Liver (tissue), 9 donors: ENCODE measurements around the gene LYPD8. TPM values are rescaled to one million over a fixed set of nuclear protein-coding genes. Genes with fewer than 3 reads are reported as not detected.

Experiments
- DNase-seq: peaks from one replicate; pipeline ENCODE4 v3.0.0-alpha.2; 2017; ENCODE audit warnings: low spot score
- H3K27ac ChIP-seq, 2 donors: one replicate each; pipeline ENCODE4 v1.7.0; 2013; ENCODE audit warnings: inconsistent platforms in 2 of 2, low read length in 2 of 2, control low read depth in 1 of 2, low read depth in 1 of 2, mild to moderate bottlenecking in 1 of 2
- H3K27me3 ChIP-seq, 4 donors: one replicate each; pipeline versions ENCODE4 v1.6.1 to v1.7.0; 2013; ENCODE audit warnings: low read length in 3 of 4, inconsistent platforms in 1 of 4, mild to moderate bottlenecking in 1 of 4, moderate library complexity in 1 of 4; ENCODE audit not compliant: control insufficient read depth in 4 of 4, insufficient read depth in 4 of 4
- H3K36me3 ChIP-seq, 4 donors: one replicate each; pipeline versions ENCODE4 v1.6.1 to v1.7.0; 2013; ENCODE audit warnings: low read length in 3 of 4, mild to moderate bottlenecking in 3 of 4, low read depth in 1 of 4, moderate library complexity in 1 of 4; ENCODE audit not compliant: control insufficient read depth in 4 of 4, insufficient read depth in 3 of 4
- H3K4me1 ChIP-seq, 4 donors: one replicate each; pipeline versions ENCODE4 v1.6.1 to v1.7.0; 2013; ENCODE audit warnings: low read length in 3 of 4, mild to moderate bottlenecking in 3 of 4, moderate library complexity in 1 of 4; ENCODE audit not compliant: control insufficient read depth in 4 of 4, insufficient read depth in 4 of 4
- H3K4me3 ChIP-seq, 3 donors: one replicate each; pipeline versions ENCODE4 v1.6.1 to v1.7.0; 2013; ENCODE audit warnings: low read length in 3 of 3, control low read depth in 1 of 3, low read depth in 1 of 3, mild to moderate bottlenecking in 1 of 3
- H3K9ac ChIP-seq, 2 donors: one replicate each; pipeline ENCODE4 v1.7.0; 2013; ENCODE audit warnings: low read length in 2 of 2, mild to moderate bottlenecking in 2 of 2, moderate library complexity in 2 of 2, control low read depth in 1 of 2, low read depth in 1 of 2
- H3K9me3 ChIP-seq, 4 donors: one replicate each; pipeline versions ENCODE4 v1.6.1 to v1.7.0; 2013; ENCODE audit warnings: low read length in 3 of 4; ENCODE audit not compliant: control insufficient read depth in 4 of 4
- ATF3 ChIP-seq: IDR thresholded peaks from 2 replicates; pipeline ENCODE4 v1.6.1; 2016; ENCODE audit warnings: antibody characterized with exemption
- CTCF ChIP-seq: fragments of 150-350 bp; IDR thresholded peaks from 2 replicates; pipeline ENCODE4 v1.5.1; 2017; ENCODE audit warnings: improper control_type of control experiment, low read depth, low read length; ENCODE audit not compliant: missing input control
- EGR1 ChIP-seq, 2 donors: IDR thresholded peaks; 2 replicates each; pipeline ENCODE4 v1.6.1; 2016 to 2018; ENCODE audit warnings: antibody characterized with exemption in 2 of 2, low read depth in 2 of 2
- FOXA1 ChIP-seq: IDR thresholded peaks from 2 replicates; pipeline ENCODE4 v1.6.1; 2016; ENCODE audit warnings: antibody characterized with exemption
- FOXA2 ChIP-seq: IDR thresholded peaks from 2 replicates; pipeline ENCODE4 v1.6.1; 2016; ENCODE audit warnings: antibody characterized with exemption
- HNF4A ChIP-seq, 2 donors: conservative IDR thresholded peaks; 2 replicates each; pipeline ENCODE4 v1.6.1; 2016; ENCODE audit warnings: antibody characterized with exemption in 2 of 2, mild to moderate bottlenecking in 2 of 2
- HNF4G ChIP-seq: IDR thresholded peaks from 2 replicates; pipeline ENCODE4 v1.6.1; 2016; ENCODE audit warnings: antibody characterized with exemption
- JUND ChIP-seq, 2 donors: IDR thresholded peaks; 2 replicates each; pipeline ENCODE4 v1.6.1; 2016; ENCODE audit warnings: antibody characterized with exemption in 2 of 2
- MAX ChIP-seq: IDR thresholded peaks from 2 replicates; pipeline ENCODE4 v1.6.1; 2016; ENCODE audit warnings: antibody characterized with exemption
- NR2F2 ChIP-seq: IDR thresholded peaks from 2 replicates; pipeline ENCODE4 v1.6.1; 2016; ENCODE audit warnings: antibody characterized with exemption
- RAD21 ChIP-seq, 2 donors: IDR thresholded peaks; 2 replicates each; pipeline ENCODE4 v1.6.1; 2016; ENCODE audit warnings: antibody characterized with exemption in 2 of 2, mild to moderate bottlenecking in 2 of 2
- REST ChIP-seq: IDR thresholded peaks from 2 replicates; pipeline ENCODE4 v1.6.1; 2016; ENCODE audit warnings: antibody characterized with exemption, mild to moderate bottlenecking
- RXRA ChIP-seq, 2 donors: IDR thresholded peaks; 2 replicates each; pipeline ENCODE4 v1.6.1; 2017 to 2018; ENCODE audit warnings: antibody characterized with exemption in 2 of 2, mild to moderate bottlenecking in 1 of 2
- SP1 ChIP-seq: IDR thresholded peaks from 2 replicates; pipeline ENCODE4 v1.6.1; 2018; ENCODE audit warnings: antibody characterized with exemption, mild to moderate bottlenecking
- TAF1 ChIP-seq: conservative IDR thresholded peaks from 2 replicates; pipeline ENCODE4 v1.6.1; 2016; ENCODE audit warnings: antibody characterized with exemption, mild to moderate bottlenecking
- YY1 ChIP-seq: IDR thresholded peaks from 2 replicates; pipeline ENCODE4 v1.6.1; 2016; ENCODE audit warnings: antibody characterized with exemption, mild to moderate bottlenecking
- WGBS: extraction: QIAGEN DNeasy Blood & Tissue Kit; methylation state at CpG from one replicate; pipeline ENCODE4 v1.1.7; 2013; 5-methylcytosine and 5-hydroxymethylcytosine counted together
- polyA plus RNA-seq, 2 donors: library from polyadenylated mRNA; stranded (reverse) in 1 of 2; unstranded in 1 of 2; fragments of 200-250 nt in 1 of 2; fragments of >200 nt in 1 of 2; fragmentation: Nextera tagmentation in 1 of 2; extraction: Ambion mirVana in 1 of 2; gene quantifications; one replicate each; pipeline versions ENCODE4 v1.2.1 to v1.2.3, GENCODE V29; 2013 to 2015
- total RNA-seq, 2 donors: library from RNA; depleted of rRNA; stranded (reverse); fragments of >200 nt; gene quantifications; one replicate each; pipeline ENCODE4 v1.2.3, GENCODE V29; 2014
- donor health status: healthy.
- donor health status: healthy.
- donor health status: healthy.
- donor health status: healthy.
- donor health status: healthy.

Gene LYPD8
- total and polyA plus RNA-seq, 4 donors: not detected

GRCh38 chr1:248753029-248753594, 2.4 kb downstream of the LYPD8 start:
- H3K9me3 ChIP-seq: no peaks in the 10 kb centered on the region
- H3K9ac ChIP-seq: no peak overlapping the region
- no peak overlapping the region for H3K27ac ChIP-seq
- no peak overlapping the region for H3K4me3 ChIP-seq
- TF ChIP-seq MAX: no peak
- WGBS: 96% methylated on average over 1 of the region's 1 CpG
- H3K4me1 ChIP-seq: peaks cover 5 to 9% (median 5%) of the 10 kb centered on the region in 4 donors
- H3K36me3 ChIP-seq: no peaks in the 10 kb centered on the region
- DNase-seq: no peak
- no peaks in the 10 kb centered on the region for H3K27me3 ChIP-seq

GRCh38 chr1:248752161-248753028, 3.2 kb downstream of the LYPD8 start:
- Histone ChIP-seq H3K27ac (no peak overlapping the region), H3K9me3 (no peaks in the 10 kb centered on the region), H3K9ac (no peak overlapping the region), H3K36me3 (no peaks in the 10 kb centered on the region), H3K4me1 (peaks cover 0 to 5% (median 1%) of the 10 kb centered on the region in 4 donors), H3K27me3 (no peaks in the 10 kb centered on the region), H3K4me3 (no peak overlapping the region)
- TF ChIP-seq REST: no peak
- no peak for TF ChIP-seq MAX
- no peak for TF ChIP-seq FOXA1
- TF ChIP-seq NR2F2: no peak
- no peak for TF ChIP-seq RXRA (IDR thresholded peaks at IDR 0.05)
- TF ChIP-seq HNF4A (conservative IDR thresholded peaks at IDR 0.05): no peak
- TF ChIP-seq YY1: no peak
- TF ChIP-seq FOXA2: no peak
- TF ChIP-seq HNF4G: no peak
- TF ChIP-seq SP1: no peak
- no peak for DNase-seq
- 84% methylated on average over 8 of the region's 8 CpGs for WGBS

GRCh38 chr1:248751635-248752034, 3.9 kb downstream of the LYPD8 start:
- Histone ChIP-seq H3K4me3 (no peak overlapping the region), H3K9me3 (no peaks in the 10 kb centered on the region), H3K4me1 (no peaks in the 10 kb centered on the region), H3K27me3 (no peaks in the 10 kb centered on the region), H3K36me3 (no peaks in the 10 kb centered on the region), H3K27ac (no peak overlapping the region), H3K9ac (no peak overlapping the region)
- no peak for DNase-seq
- WGBS: 89% methylated on average over 4 of the region's 4 CpGs
- no peak for TF ChIP-seq REST
- TF ChIP-seq FOXA1: no peak
- no peak for TF ChIP-seq TAF1
- TF ChIP-seq MAX: no peak
- TF ChIP-seq RAD21 (IDR thresholded peaks at IDR 0.05): no peak
- no peak for TF ChIP-seq HNF4A (conservative IDR thresholded peaks at IDR 0.05)
- TF ChIP-seq EGR1 (IDR thresholded peaks at IDR 0.05; ENCODE audit: low read depth in 2 of 2): no peak
- no peak for TF ChIP-seq HNF4G
- TF ChIP-seq FOXA2: no peak
- no peak for TF ChIP-seq SP1
- no peak for TF ChIP-seq JUND (IDR thresholded peaks at IDR 0.05)
- TF ChIP-seq CTCF: no peak
- no peak for TF ChIP-seq ATF3
